GM13977 (cell line): Measurements from ENCODE around the gene TRIM38.

ENCODE experiments used
- DNase-seq: peaks from one replicate; pipeline ENCODE4 v3.0.0; 2012; ENCODE audit warnings: low spot score
- in situ Hi-C: fragments of 300-500 bp; cut with MboI; formaldehyde crosslinking; loops from one replicate; pipeline ENCODE4 v1.12.0; 2022; ENCODE audit warnings: low sequenced_read_pairs, low pct_unique_long_range_greater_than_20kb, mixed read lengths, inconsistent platforms; ENCODE audit not compliant: unreplicated experiment
- TF ChIP-seq, protein P1 (sequence below): IDR thresholded peaks from 2 replicates; pipeline ENCODE4 v1.5.1; 2012; ENCODE audit warnings: mild to moderate bottlenecking, control low read depth; ENCODE audit not compliant: insufficient read depth; ENCODE audit errors: extremely low read depth, missing control alignments

TRIM38 gene

DNA sequence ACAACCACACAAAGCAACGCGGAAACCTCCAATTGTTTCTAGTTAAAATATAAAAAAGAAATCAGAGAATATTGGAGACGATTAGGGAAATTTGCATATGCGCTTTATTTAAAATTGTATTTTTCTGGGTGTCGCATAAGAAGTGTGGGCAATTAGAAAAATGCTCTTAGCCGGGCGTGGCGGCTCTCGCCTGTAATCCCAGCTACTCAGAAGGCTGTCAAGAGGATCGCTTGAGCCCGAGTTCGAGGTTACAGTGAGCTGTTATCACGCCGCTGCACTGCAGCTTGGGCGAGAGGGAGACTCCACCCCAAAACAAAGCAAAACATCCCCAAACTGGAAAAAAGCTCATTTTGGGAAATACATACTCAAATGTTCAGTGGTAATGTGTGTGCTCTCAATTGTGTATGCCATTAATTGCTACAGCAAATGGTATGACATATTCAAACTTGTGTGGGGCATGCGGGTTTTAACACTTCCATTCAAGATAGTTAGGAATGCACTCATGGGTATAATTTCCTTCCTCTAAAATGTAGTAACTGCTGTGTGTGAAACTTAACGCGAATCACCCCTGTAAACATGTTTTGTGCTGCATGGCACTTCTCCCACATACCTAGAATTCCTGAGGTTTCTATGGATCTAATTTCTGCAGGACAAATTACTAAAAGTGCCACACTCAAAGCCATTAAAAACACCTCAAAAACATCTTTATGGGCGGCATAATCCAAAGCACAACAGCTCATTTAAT, 69.9 kb downstream of the TRIM38 start:
- TF ChIP-seq, protein P1, sequence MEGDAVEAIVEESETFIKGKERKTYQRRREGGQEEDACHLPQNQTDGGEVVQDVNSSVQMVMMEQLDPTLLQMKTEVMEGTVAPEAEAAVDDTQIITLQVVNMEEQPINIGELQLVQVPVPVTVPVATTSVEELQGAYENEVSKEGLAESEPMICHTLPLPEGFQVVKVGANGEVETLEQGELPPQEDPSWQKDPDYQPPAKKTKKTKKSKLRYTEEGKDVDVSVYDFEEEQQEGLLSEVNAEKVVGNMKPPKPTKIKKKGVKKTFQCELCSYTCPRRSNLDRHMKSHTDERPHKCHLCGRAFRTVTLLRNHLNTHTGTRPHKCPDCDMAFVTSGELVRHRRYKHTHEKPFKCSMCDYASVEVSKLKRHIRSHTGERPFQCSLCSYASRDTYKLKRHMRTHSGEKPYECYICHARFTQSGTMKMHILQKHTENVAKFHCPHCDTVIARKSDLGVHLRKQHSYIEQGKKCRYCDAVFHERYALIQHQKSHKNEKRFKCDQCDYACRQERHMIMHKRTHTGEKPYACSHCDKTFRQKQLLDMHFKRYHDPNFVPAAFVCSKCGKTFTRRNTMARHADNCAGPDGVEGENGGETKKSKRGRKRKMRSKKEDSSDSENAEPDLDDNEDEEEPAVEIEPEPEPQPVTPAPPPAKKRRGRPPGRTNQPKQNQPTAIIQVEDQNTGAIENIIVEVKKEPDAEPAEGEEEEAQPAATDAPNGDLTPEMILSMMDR: no peak
- no peak for DNase-seq
- in situ Hi-C loops: loop anchor here (10.0 kb wide), 2 partner anchors 1102 to 1842 kb away; a partner anchor contains a TSS

DNA sequence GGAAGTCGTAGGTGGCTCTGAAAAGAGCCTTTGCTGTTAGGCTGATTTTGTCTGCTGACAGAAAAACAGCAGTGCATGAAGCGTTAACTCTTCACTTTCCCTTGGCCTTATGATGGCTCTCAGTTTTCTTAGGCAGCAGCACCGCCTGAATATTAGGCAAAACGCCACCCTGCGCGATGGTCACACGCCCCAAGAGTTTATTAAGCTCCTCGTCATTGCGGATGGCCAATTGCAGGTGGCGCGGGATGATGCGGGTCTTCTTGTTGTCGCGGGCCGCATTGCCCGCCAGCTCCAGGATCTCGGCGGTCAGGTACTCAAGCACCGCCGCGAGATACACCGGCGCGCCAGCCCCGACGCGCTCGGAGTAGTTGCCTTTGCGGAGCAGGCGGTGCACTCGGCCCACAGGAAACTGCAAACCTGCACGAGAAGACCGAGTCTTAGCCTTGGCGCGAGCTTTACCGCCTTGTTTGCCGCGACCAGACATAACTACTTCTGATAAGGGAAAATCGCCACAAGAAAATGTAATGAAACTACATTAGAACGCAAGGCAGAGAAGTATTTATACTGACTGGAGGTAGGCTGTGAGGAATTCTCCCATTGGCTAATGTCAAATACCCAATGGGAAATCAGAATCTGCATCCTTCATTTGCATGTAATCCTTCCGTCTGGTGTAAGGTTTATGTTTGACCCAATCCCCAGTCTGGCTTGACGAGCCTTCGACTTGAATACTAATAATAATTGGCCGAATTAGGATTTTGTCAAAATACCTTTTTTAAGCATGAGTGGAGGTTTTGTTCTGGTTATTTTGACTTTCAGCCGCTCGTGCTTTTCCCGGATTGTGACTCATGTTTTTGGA, 70.7 kb downstream of the TRIM38 start:
- TF ChIP-seq, protein P1: no peak
- in situ Hi-C loops: loop anchor here (10.0 kb wide), 2 partner anchors 1101 to 1841 kb away; a partner anchor contains a TSS
- DNase-seq: peak; percentile 82

DNA sequence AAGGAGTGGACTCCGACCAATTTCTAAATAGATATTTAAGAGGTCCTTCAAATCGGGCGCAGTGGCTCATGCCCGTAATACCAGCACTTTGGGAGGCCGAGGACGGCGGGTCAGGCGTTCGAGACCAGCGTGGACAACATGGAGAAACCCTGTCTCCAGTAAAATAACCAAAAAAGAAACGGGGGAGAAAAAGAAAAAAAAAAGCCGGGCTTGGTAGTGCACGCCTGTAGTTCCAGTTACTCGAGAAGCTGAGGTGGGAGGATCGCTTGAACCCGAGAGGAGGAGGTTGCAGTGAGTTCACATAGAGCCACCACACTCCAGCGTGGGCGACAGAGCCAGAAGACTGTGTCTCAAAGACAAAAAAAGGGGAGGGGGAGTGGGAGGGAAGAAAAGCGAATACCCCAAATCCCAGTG, 71.3 kb downstream of the TRIM38 start:
- no peak for DNase-seq
- in situ Hi-C loops: loop anchor here (10.0 kb wide), 2 partner anchors 1101 to 1841 kb away; a partner anchor contains a TSS
- TF ChIP-seq, protein P1: no peak

DNA sequence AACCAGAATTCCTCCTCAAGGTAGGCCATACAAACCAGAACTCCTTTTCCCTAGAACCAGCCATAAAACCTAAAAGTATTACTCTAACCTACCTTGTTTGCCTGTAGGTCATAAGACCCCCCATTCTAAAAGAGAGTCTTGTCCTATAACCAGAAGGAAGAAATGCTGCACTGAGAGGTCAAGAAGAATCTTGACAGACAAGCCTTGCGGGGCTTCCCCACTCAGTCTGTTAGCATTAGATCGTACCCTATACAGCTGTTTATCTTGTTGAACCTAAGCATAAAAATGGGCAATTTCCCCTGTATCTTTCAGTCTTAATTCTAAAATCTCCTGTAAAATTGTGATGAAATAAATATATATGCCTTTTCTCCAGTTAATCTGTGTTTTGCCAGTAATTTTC, 72.3 kb downstream of the TRIM38 start:
- TF ChIP-seq, protein P1: no peak
- in situ Hi-C loops: loop anchor here (10.0 kb wide), 2 partner anchors 1100 to 1840 kb away; a partner anchor contains a TSS
- no peak for DNase-seq
